Colonic mucosa (tissue), 4 donors: ENCODE data around the gene ITFG1. TPM values are rescaled to one million over a fixed set of nuclear protein-coding genes. Genes with fewer than 3 reads are reported as not detected.

Experiments used
- DNase-seq: peaks from one replicate; pipeline ENCODE4 v3.0.0-alpha.2; 2020
- H3K27ac ChIP-seq: fragments of 200-600 bp; one replicate; pipeline ENCODE4 v1.8.0; 2021
- H3K27me3 ChIP-seq: fragments of 200-600 bp; one replicate; pipeline ENCODE4 v1.8.0; 2021
- H3K36me3 ChIP-seq: fragments of 200-600 bp; one replicate; pipeline ENCODE4 v1.8.0; 2021
- H3K4me1 ChIP-seq: fragments of 200-600 bp; one replicate; pipeline ENCODE4 v1.8.0; 2021; ENCODE audit warnings: mild to moderate bottlenecking
- H3K4me3 ChIP-seq: fragments of 200-600 bp; one replicate; pipeline ENCODE4 v1.8.0; 2021
- H3K9ac ChIP-seq, 2 donors: one replicate each; pipeline ENCODE4 v1.7.0; 2013; ENCODE audit warnings: control low read depth in 2 of 2, low read depth in 2 of 2, low read length in 2 of 2
- H3K9me3 ChIP-seq: fragments of 200-600 bp; one replicate; pipeline ENCODE4 v1.8.0; 2021
- intact Hi-C: fragments of 100-400 bp; cut with DNase I; formaldehyde crosslinking; loops from one replicate; pipeline ENCODE4 v1.14.1; 2022
- total RNA-seq, 2 donors: library from RNA; stranded (reverse); fragmentation: NEBNext Ultra II Directional in 1 of 2; extraction: Animal tissue kit (Norgen Biotek cat#: 25700) in 1 of 2; gene quantifications; one replicate each; pipeline ENCODE4 v1.2.1, GENCODE V29; 2021
- TF ChIP-seq, protein P1 (sequence below): fragments of 200-600 bp; IDR thresholded peaks from one replicate; pipeline ENCODE4 v1.8.0; 2022; ENCODE audit warnings: antibody characterized with exemption, mild to moderate bottlenecking
- donor health status: healthy.
- donor health status: DM: no; HTN: no; CAD: no.
- donor health status: DM: no; HTN: no; CAD: no.

ITFG1 gene
- total RNA-seq, 2 donors from 2014 or later, result 45.9 to 92.0 TPM

DNA sequence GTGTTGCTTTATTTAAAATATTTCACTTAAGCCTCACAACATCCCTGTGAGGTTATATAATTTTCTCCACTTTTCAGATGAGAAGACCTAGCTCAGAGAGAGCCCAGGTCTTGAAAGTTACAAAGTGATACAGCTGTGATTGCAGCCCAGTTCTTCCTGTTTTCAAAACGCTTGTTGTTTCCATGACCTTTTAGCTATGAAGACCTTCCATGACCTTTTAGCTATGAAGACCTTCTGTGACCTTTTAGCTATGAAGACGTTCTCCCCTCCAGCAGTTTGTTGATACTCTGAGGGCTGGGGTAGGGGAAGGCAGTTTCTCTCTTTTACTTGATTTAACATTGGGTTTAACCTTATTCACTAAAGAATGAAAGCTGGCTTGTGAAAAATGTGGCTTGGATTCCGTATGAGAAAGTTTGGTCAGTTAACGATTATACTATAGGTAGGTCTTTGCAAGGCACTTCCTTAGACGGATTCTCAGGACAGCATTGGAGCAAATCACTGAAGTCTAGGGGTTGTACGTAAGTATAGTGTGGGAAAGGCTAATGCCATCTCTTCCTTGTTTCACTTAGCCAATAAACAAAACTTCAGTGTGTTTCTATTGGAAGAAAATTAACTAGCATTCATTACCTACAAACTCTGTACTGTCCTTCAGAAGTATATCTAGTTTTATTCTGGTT is 21.0 kb upstream of the ITFG1 start:
- H3K36me3 ChIP-seq, result no peaks in the 10 kb centered on the region
- no peaks in the 10 kb centered on the region for H3K4me1 ChIP-seq
- TF ChIP-seq, protein P1, sequence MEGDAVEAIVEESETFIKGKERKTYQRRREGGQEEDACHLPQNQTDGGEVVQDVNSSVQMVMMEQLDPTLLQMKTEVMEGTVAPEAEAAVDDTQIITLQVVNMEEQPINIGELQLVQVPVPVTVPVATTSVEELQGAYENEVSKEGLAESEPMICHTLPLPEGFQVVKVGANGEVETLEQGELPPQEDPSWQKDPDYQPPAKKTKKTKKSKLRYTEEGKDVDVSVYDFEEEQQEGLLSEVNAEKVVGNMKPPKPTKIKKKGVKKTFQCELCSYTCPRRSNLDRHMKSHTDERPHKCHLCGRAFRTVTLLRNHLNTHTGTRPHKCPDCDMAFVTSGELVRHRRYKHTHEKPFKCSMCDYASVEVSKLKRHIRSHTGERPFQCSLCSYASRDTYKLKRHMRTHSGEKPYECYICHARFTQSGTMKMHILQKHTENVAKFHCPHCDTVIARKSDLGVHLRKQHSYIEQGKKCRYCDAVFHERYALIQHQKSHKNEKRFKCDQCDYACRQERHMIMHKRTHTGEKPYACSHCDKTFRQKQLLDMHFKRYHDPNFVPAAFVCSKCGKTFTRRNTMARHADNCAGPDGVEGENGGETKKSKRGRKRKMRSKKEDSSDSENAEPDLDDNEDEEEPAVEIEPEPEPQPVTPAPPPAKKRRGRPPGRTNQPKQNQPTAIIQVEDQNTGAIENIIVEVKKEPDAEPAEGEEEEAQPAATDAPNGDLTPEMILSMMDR, result no peak
- intact Hi-C loops, result no loop called here
- H3K27me3 ChIP-seq, result no peaks in the 10 kb centered on the region
- no peak overlapping the region for H3K4me3 ChIP-seq
- no peak overlapping the region for H3K9ac ChIP-seq
- no peaks in the 10 kb centered on the region for H3K9me3 ChIP-seq
- no peak for DNase-seq
- H3K27ac ChIP-seq, result no peak overlapping the region

DNA sequence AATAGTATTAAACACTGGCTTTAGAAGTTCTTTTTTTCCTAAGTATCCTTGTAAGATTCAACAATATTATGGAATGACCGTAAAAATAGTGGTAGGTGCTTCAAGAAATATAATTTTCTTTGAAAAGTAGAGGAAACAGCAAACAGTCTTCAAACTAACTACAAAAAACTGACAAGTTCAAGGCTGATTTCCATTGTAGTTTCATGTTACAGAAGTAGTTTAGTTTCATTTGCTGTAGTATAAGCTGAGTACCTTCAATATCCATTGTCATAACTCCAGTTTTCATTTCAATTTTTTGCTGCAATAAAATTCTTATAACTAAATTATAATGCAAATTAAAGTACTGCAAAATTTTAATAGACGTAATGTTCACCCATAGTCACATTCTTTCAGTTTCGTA is 19.5 kb upstream of the ITFG1 start:
- no peak for DNase-seq
- H3K4me1 ChIP-seq, result no peaks in the 10 kb centered on the region
- H3K9ac ChIP-seq, result no peak overlapping the region

DNA sequence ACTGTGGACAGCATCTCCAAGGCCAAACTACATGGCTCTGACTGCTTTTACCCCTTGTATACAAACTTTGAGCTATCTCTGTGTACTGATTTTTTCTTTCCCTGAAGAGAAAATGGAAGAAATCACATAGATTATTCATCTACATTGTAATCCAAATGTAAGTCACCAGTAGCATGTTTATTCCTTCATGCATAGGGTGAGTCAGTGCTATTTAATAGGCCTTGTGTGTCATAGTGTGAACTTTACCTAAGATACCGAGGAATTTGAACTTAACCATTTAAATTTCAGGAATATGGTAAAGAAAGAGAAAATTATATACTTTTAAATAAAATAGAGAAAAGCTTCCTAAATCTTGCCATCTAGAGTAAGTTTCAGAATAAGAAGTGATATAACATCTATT is 16.8 kb upstream of the ITFG1 start:
- DNase-seq, result no peak

More for the DNA sequence above, 19.5 kb upstream of the ITFG1 start:
- intact Hi-C loops, result no loop called here
- H3K27ac ChIP-seq, result no peak overlapping the region
- no peaks in the 10 kb centered on the region for H3K27me3 ChIP-seq
- H3K36me3 ChIP-seq, result no peaks in the 10 kb centered on the region
- H3K4me3 ChIP-seq, result no peak overlapping the region
- TF ChIP-seq, protein P1, result no peak
- no peaks in the 10 kb centered on the region for H3K9me3 ChIP-seq

DNA sequence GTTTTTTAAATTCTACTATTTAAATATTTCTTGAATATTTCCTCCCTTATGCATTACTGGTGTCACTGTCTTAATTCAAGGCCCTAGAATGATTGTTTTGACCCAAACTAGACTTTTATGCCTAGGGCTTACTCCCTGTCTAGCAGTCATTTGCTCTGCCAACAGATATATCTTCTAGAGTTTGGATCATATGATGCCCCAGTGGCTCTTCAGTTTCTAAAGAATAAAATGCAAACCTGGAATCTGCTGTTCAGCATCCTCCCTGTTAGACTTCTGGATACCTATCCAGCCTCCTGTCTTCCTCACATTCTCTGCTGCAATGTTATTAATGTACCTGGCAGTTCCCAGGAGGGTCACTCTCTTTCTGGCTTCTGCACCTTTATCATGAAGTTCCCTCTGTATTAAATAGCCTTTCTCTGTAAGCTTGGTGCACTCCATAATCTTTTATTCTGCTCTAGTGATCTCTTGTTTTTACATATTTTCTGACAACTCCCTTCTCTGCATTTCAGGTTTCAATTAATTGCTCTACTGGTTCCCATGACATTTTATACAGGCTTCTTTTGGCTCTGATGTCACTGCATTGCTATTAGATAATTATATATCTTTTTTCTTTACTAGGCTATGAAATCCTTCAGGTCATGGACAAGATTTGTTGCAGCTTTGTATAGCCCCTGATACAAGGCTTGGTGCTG is 15.9 kb upstream of the ITFG1 start:
- no peaks in the 10 kb centered on the region for H3K9me3 ChIP-seq
- no peak for DNase-seq
- TF ChIP-seq, protein P1, result no peak
- no peak overlapping the region for H3K9ac ChIP-seq
- H3K4me3 ChIP-seq, result no peak overlapping the region
- no peak overlapping the region for H3K27ac ChIP-seq
- no peaks in the 10 kb centered on the region for H3K36me3 ChIP-seq
- intact Hi-C loops, result no loop called here
- H3K27me3 ChIP-seq, result no peaks in the 10 kb centered on the region
- no peaks in the 10 kb centered on the region for H3K4me1 ChIP-seq

More for the DNA sequence above, 16.8 kb upstream of the ITFG1 start:
- Histone ChIP-seq H3K4me1 (no peaks in the 10 kb centered on the region), H3K27ac (no peak overlapping the region), H3K9ac (no peak overlapping the region), H3K4me3 (no peak overlapping the region), H3K27me3 (no peaks in the 10 kb centered on the region), H3K9me3 (no peaks in the 10 kb centered on the region), H3K36me3 (no peaks in the 10 kb centered on the region)
- intact Hi-C loops, result no loop called here
- TF ChIP-seq, protein P1, result no peak

DNA sequence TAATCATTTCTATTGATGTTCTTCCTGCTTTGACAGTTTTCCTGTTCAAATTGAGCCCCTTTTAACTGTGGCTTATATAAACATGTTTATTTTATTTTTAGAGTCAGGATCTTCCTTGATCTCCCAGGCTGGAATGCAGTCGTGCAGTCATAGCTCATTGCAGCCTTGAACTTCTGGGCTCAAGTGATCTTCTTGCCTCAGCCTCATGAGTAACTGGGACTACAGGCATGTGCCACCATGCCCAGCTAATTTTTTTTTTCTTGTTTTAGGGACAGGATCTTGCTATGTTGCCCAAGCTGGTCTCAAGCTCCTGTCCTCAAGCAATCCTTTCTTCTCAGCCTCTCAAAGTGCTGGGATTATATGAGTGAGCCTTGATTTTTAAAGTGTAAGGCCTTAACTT is 14.9 kb upstream of the ITFG1 start:
- no peak overlapping the region for H3K4me3 ChIP-seq
- H3K4me1 ChIP-seq, result no peaks in the 10 kb centered on the region
- H3K9ac ChIP-seq, result no peak overlapping the region
- intact Hi-C loops, result no loop called here
- no peak overlapping the region for H3K27ac ChIP-seq
- TF ChIP-seq, protein P1, result no peak
- no peak for DNase-seq
- no peaks in the 10 kb centered on the region for H3K27me3 ChIP-seq
- H3K9me3 ChIP-seq, result no peaks in the 10 kb centered on the region
- H3K36me3 ChIP-seq, result no peaks in the 10 kb centered on the region
